Memory B cell (primary cell): ENCODE measurements around the gene SGIP1.
"Not testable (repeated sequence)": the region's sequence is repeated elsewhere in the genome, so short reads cannot be mapped to it uniquely, and the experiment has no call there.

ENCODE experiments used
- ATAC-seq: fragments of 150-1000 bp; cut with Tn5 transposase; 2 replicates; pipeline ENCODE4 v1.10.0; 2021; ENCODE audit warnings: low read depth, mild to moderate bottlenecking, moderate library complexity
- DNase-seq, 2 donors: peaks; one replicate each; pipeline ENCODE4 v3.0.0; 2022; ENCODE audit warnings: low spot score in 2 of 2
- H3K27ac Mint-ChIP-seq: one replicate; pipeline ENCODE4 v1.8.0; 2022; ENCODE audit warnings: mild to moderate bottlenecking, moderate library complexity, mixed read lengths
- H3K27me3 Mint-ChIP-seq: one replicate; pipeline ENCODE4 v1.8.0; 2022; ENCODE audit warnings: mixed read lengths
- H3K36me3 Mint-ChIP-seq: one replicate; pipeline ENCODE4 v1.8.0; 2022; ENCODE audit warnings: mild to moderate bottlenecking, mixed read lengths
- H3K4me1 Mint-ChIP-seq: one replicate; pipeline ENCODE4 v1.8.0; 2022; ENCODE audit warnings: mixed read lengths
- H3K4me3 Mint-ChIP-seq: one replicate; pipeline ENCODE4 v1.8.0; 2022; ENCODE audit warnings: mild to moderate bottlenecking, moderate library complexity, mixed read lengths
- H3K9me3 Mint-ChIP-seq: one replicate; pipeline ENCODE4 v1.8.0; 2022; ENCODE audit warnings: mixed read lengths

Gene SGIP1

DNA sequence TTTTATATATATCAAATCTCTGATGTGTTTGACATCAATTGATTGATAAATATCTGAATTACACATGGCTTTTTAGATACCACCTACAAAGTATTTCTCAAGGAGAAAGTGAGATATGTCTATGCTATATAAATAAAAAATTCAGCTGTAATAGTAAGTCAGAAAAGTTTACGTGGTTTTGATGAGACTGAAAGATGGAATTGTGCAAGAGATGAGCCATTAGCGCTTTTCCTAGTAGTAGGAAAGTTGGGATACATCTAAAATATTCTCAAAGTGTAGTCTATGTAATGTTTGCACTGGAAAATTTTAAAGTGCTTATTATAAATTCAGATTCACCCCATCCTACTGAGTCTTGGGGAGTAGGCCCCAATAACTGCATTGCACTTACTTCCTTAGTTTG is 49.1 kb downstream of the SGIP1 start:
- Mint-ChIP-seq H3K9me3 (no peaks in the 10 kb centered on the region), H3K4me3 (no peak overlapping the region), H3K27me3 (peaks cover 2% of the 10 kb centered on the region), H3K36me3 (no peaks in the 10 kb centered on the region), H3K27ac (no peak overlapping the region), H3K4me1 (no peaks in the 10 kb centered on the region)
- DNase-seq (no peak), ATAC-seq (no peak)

DNA sequence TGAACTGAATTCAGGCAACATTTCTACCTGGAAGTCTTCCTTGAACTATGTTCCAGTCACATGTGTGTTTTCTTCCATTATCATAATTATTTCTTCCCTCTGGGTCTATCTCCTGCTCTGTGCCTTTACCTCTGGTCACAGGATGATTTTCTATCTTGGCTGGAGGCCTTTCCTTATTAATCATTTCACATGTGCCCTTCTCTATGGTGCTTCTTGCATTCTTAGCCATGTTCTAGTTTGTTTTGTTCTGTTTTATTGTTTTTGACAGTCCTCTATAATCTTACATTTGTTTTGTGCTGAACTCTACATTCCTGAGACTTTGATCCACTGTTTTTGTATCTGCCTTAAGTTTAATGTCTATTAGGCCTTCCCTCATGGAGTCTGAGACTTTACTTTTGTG is 51.0 kb downstream of the SGIP1 start:
- DNase-seq: no peak
- no peaks in the 10 kb centered on the region for H3K36me3 Mint-ChIP-seq
- H3K27me3 Mint-ChIP-seq: peaks cover 2% of the 10 kb centered on the region

DNA sequence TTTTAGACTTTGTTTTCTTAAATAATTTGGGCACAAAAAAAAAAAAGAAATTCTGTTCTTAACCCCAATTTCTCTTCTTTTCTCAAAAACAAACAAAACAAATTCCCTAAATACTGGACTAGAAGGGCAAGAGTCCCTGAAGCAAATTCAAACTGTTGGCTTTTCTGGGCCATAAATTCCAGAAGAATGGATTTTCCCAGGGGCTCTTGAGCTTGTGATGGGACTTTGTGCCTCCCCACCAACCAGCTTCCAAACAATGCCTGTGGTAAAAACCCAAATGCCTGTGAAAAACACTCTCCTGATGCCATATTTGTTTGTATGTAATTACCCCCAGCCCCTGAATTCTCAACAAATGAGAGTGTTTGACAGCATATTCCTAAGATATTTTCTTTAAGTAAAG is 55.4 kb downstream of the SGIP1 start:
- H3K27me3 Mint-ChIP-seq: peaks cover 3% of the 10 kb centered on the region
- H3K4me1 Mint-ChIP-seq: no peaks in the 10 kb centered on the region
- no peaks in the 10 kb centered on the region for H3K9me3 Mint-ChIP-seq
- no peak for ATAC-seq
- H3K4me3 Mint-ChIP-seq: no peak overlapping the region
- H3K27ac Mint-ChIP-seq: no peak overlapping the region
- H3K36me3 Mint-ChIP-seq: no peaks in the 10 kb centered on the region
- DNase-seq: no peak

More for the DNA sequence above, 51.0 kb downstream of the SGIP1 start:
- H3K4me1 Mint-ChIP-seq: no peaks in the 10 kb centered on the region
- H3K9me3 Mint-ChIP-seq: no peaks in the 10 kb centered on the region
- H3K4me3 Mint-ChIP-seq: no peak overlapping the region
- no peak for ATAC-seq
- no peak overlapping the region for H3K27ac Mint-ChIP-seq

DNA sequence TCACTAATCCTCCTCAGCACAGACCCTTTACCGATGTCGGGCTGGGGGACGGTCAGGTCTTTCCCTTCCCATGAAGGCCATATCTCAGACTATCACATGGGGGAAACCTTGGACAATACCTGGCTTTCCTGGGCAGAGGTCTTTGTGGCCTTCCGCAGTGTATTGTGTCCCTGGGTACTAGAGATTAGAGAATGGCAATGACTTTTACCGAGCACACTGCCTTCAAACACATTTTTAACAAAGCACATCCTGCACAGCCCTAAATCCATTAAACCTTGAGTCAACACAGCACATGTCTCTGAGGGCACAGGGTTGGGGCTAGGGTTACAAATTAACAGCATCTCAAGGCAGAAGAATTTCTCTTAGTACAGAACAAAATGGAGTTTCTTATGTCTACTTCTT is 58.2 kb downstream of the SGIP1 start:
- not testable (repeated sequence) for H3K36me3 Mint-ChIP-seq, ATAC-seq, H3K9me3 Mint-ChIP-seq, H3K4me1 Mint-ChIP-seq, DNase-seq, H3K4me3 Mint-ChIP-seq, H3K27ac Mint-ChIP-seq
- peaks cover 10% of the 10 kb centered on the region for H3K27me3 Mint-ChIP-seq

DNA sequence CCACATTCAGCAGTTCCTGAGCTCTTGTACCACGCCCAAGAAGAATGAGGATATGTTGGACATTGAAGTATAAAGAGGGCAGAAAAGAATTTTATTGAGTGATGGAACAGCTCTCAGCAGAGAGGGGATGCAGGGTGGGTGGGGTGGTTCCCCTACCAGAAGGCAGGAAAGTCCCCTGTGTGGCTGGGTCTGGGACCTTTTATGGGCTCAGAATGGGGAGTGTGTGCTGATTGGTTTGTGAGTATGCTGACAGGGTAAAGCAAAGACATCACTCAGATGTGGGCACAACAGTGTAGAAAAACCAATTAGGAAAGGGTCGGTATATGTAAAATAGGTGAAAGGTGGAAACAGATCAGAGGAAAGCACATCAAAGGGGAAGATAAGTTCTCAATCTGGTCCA is 62.2 kb downstream of the SGIP1 start:
- Mint-ChIP-seq H3K4me1 (no peaks in the 10 kb centered on the region), H3K27ac (no peak overlapping the region), H3K4me3 (no peak overlapping the region), H3K36me3 (peaks cover 3% of the 10 kb centered on the region), H3K9me3 (peaks cover 4% of the 10 kb centered on the region), H3K27me3 (peaks cover 18% of the 10 kb centered on the region)
- no peak for ATAC-seq
- DNase-seq: no peak

DNA sequence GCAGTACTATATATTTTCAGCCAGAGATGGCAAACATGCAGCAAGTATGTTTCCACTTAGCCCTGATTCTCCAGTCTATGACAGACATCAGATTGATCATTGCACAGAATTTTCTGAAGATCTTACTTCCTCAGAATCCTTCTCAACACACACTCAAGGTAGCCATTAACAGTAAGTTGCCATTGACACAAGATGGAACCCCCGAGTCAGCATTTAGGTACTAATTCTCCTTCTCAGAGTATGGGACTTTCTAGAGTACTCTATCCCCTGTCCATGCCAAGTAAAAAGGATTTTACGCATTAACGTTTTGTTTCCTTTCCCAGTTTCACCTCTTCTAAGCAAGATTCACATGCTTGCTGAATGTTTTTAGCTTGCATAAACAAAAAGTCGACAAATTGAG is 63.5 kb downstream of the SGIP1 start:
- H3K4me1 Mint-ChIP-seq: no peaks in the 10 kb centered on the region
- H3K4me3 Mint-ChIP-seq: no peak overlapping the region
- H3K36me3 Mint-ChIP-seq: peaks cover 3% of the 10 kb centered on the region
- H3K27me3 Mint-ChIP-seq: peaks cover 15% of the 10 kb centered on the region
- DNase-seq: no peak
- no peak for ATAC-seq
- H3K27ac Mint-ChIP-seq: no peak overlapping the region
- peaks cover 4% of the 10 kb centered on the region for H3K9me3 Mint-ChIP-seq

DNA sequence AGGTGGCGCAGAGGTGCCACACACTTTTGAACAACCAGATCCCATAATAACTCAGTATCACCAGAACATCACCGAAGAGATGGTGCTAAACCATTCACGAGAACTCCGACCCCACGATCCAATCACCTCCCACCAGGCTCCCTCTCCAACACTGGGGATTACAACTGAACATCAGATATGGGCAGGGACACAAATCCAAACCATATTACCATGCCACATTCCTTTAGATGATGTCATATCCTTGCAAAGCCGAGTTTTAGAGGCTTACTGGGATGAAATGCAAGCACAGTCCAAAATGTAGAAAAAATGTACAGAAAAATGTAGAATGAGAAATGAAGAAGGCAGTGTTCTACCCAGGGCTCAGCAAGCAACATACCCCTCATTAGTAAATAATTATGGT is 64.7 kb downstream of the SGIP1 start:
- Mint-ChIP-seq H3K27ac (no peak overlapping the region), H3K9me3 (peaks cover 4% of the 10 kb centered on the region), H3K27me3 (peaks cover 15% of the 10 kb centered on the region), H3K4me3 (no peak overlapping the region), H3K36me3 (peaks cover 3% of the 10 kb centered on the region), H3K4me1 (no peaks in the 10 kb centered on the region)
- no peak for ATAC-seq
- no peak for DNase-seq

DNA sequence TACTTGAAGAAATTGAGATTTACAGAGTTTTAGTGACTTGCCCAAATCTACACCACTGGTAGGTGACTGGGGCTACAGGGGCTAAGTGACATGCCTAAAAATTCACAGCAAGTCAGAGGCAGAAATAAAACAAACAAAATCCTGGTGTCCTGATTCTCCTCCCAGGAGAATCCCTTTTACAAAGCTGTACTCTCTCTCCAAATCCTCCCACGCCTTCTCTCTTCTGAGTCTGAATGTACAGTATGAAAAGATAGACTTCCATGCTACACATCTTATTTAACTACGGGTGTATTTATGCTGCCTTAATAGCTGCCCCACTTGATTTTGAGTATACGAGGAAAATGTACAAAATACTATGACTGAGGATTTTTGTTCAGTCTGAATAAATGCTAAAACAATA is 65.4 kb downstream of the SGIP1 start:
- Mint-ChIP-seq H3K4me3 (no peak overlapping the region), H3K27me3 (peaks cover 15% of the 10 kb centered on the region), H3K36me3 (peaks cover 3% of the 10 kb centered on the region), H3K4me1 (no peaks in the 10 kb centered on the region), H3K9me3 (peaks cover 4% of the 10 kb centered on the region), H3K27ac (no peak overlapping the region)
- ATAC-seq (no peak), DNase-seq (no peak)

DNA sequence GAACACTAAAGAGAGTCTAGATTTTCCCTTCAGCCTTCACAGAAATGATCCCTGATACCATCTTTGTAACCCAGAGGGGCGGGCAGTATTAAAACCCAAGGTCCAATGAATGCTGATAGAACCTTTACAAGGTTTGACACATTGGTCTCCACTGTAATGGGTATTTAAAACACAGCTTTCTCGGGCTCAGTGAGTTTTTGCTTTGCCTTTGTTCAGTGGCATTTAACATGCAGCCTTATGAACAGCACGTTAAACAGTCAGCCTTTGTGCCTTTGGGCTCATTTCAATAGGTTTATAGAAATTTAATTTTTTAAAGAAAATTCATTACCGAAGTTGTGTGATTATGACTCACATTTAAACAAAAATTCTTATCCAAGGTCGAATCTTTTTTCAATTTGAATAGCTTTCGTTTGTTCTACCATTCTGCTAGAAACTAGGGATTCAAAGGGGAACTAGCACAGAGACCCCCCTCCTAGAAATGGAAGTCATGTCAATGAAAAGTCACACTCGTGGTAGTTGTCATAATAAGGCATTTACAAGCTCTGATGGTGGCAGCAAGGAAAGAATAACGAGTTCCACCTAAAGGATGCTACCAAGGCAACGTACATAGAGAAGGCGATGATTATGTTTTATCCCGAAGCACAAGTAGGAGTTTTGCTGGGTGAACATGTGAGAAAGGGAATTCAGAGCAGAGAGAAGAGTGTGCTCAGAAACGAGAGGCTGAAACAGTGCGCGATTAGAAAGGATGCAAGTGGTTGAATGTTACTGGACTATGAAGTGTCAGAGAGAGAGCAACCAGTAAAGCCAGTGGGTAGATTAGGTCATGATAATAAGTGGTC is 66.2 kb downstream of the SGIP1 start:
- Mint-ChIP-seq H3K27me3 (peaks cover 17% of the 10 kb centered on the region), H3K36me3 (peaks cover 3% of the 10 kb centered on the region), H3K9me3 (peaks cover 4% of the 10 kb centered on the region), H3K4me3 (no peak overlapping the region), H3K4me1 (no peaks in the 10 kb centered on the region), H3K27ac (no peak overlapping the region)
- no peak for DNase-seq
- no peak for ATAC-seq

DNA sequence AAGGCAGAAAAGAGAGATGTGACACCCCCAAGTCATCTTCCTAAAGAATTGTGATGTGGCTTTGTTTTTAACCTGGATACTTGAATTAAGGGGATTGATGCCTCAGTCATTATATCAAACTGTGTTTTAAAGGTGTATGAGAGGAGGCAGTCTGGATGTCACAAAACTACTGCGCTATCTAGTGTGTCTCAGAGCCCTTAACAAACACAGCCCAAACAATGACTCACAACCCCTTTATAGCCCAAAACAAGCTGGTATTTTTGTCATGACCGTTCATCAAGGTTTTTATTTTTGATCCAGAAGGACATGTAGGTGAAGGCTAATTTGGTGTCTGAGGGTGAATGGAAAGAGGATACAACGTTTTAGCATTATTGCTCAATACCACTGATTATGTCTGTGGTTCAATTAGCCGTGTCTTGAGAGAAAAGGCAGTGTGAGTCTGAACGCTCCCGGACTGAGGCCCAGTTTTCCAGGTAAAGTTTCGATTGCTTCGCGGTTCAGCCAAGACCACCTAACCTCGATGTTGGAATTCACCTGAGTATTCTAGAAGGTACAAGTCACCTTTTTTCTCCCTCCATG is 71.6 kb downstream of the SGIP1 start:
- no peaks in the 10 kb centered on the region for H3K36me3 Mint-ChIP-seq
- no peaks in the 10 kb centered on the region for H3K4me1 Mint-ChIP-seq
- H3K4me3 Mint-ChIP-seq: no peak overlapping the region
- no peaks in the 10 kb centered on the region for H3K9me3 Mint-ChIP-seq
- no peak overlapping the region for H3K27ac Mint-ChIP-seq
- H3K27me3 Mint-ChIP-seq: peaks cover 5% of the 10 kb centered on the region
- no peak for ATAC-seq
- no peak for DNase-seq

DNA sequence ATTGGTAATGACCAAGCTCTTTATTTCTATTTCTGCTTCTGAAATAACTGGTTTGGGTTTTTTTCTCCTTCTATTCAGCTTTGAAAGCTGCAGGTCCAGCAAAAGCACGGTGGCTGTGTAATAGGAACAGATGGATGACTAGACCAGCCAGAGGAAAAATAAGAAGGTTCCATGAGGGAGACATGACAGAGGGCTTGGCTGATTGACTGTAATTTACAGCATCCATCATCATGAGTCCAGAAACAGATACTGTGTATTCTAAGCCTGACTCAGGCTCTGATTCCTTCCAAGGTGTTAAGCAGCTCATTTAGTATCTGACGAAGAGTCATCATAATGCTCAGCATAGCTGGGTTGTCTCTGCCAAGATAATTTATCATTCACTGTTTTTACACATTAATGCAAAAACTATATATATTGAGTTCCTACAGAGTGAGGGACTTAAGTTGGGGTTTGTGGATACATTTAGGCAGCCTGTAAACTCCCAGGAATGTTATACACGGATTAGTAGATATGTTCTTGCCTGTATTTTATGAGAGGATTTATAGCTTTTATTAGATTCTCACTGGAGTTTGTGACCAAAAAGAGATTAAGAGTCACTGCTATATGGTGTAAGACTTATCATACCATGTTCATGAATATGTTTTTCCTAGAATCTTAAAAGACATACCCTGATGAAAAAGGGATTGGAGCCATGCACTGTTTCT is 72.6 kb downstream of the SGIP1 start:
- Mint-ChIP-seq H3K4me1 (no peaks in the 10 kb centered on the region), H3K27me3 (peaks cover 6% of the 10 kb centered on the region), H3K9me3 (no peaks in the 10 kb centered on the region), H3K4me3 (no peak overlapping the region), H3K36me3 (no peaks in the 10 kb centered on the region), H3K27ac (no peak overlapping the region)
- ATAC-seq: no peak
- DNase-seq: no peak

DNA sequence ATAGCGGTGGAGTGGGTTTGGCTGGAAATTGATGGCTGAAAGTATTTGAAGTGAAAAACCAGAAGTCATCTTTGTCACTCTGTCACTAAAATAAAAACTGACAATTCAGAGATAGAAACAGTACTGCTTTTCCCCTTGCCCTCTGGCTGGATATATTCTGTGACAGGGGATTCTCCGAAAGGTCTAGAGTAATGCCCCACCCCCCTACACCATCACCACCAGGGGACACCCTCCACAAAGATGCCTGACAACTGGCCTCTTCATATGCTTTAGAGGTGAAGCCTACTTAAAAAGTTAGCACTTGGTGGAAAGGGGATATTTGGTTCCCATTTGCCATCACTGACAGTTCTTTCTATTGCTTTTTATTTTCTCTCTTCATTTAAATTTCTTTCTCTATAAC is 73.5 kb downstream of the SGIP1 start:
- Mint-ChIP-seq H3K27ac (no peak overlapping the region), H3K9me3 (no peaks in the 10 kb centered on the region), H3K27me3 (peaks cover 7% of the 10 kb centered on the region), H3K36me3 (no peaks in the 10 kb centered on the region), H3K4me3 (no peak overlapping the region), H3K4me1 (no peaks in the 10 kb centered on the region)
- no peak for ATAC-seq
- DNase-seq: no peak

DNA sequence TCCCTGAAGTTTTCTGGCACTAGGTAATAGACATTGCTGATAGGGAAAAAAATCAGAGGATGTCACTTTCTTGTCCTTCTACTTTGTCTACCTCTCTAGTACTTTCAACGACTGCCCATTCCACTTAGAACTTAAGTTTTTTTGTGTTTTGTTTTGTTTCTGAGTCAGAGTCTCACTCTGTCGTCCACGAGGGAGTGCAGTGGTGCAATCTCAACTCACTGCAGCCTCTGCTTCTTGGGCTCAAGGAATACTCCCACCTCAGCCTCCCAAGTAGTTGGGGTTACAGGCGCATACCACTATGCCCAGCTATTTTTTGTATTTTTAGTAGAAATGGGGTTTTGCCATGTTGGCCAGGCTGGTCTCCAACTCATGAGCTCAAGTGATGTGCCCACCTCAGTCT is 79.2 kb downstream of the SGIP1 start:
- Mint-ChIP-seq H3K9me3 (no peaks in the 10 kb centered on the region), H3K27me3 (peaks cover 5% of the 10 kb centered on the region), H3K4me1 (no peaks in the 10 kb centered on the region), H3K27ac (no peak overlapping the region), H3K4me3 (no peak overlapping the region), H3K36me3 (no peaks in the 10 kb centered on the region)
- no peak for DNase-seq
- ATAC-seq: no peak

DNA sequence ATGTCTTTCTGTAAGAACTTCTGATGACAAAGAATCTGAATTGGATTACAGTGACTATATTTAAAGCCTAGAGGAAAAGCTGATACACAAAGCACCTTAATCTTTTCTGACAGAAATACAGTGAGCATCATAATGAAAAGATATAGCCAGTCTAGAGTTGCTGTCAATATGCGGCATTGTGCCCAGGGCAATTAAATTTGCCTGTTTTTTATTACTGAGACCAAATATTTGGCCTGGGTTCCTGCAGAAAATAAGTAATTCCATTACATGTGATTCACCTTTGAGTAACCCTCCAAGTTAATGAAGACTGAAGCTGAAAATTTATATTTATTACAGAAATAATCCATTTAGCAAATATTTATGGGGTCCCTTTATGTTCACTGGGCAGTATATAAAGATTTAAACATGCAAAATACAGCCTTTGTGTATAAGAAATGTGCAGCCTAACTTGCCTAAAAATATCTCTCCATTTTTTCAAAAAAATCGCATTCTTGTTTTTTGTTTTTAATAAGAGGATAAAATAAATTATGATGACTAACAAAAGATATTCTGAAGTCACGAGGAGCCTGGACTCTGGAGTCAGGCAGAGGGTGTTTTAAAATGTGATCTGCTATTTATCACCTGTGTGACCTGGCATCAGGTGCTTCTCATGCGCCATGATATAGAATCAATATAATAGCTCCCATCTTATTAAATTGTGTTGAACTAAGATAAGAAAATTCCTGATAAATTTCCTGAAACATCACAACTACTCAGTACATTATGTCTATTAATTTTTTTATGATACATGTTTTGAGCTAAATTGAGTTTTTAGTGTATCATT is 83.6 kb downstream of the SGIP1 start:
- DNase-seq: no peak

More for the DNA sequence above, 83.6 kb downstream of the SGIP1 start:
- H3K4me3 Mint-ChIP-seq: no peak overlapping the region
- H3K36me3 Mint-ChIP-seq: no peaks in the 10 kb centered on the region
- no peaks in the 10 kb centered on the region for H3K4me1 Mint-ChIP-seq
- no peak overlapping the region for H3K27ac Mint-ChIP-seq
- no peak for ATAC-seq
- H3K9me3 Mint-ChIP-seq: peaks cover 1% of the 10 kb centered on the region
- peaks cover 3% of the 10 kb centered on the region for H3K27me3 Mint-ChIP-seq
